Fibroblast of peridontal ligament (primary cell): Measurements from ENCODE around the gene MAP6D1.

Experiments
- DNase-seq: peaks from one replicate; pipeline ENCODE4 v3.0.0-alpha.2; 2010; ENCODE audit errors: extremely low read depth

Gene MAP6D1

GRCh38 chr3:183825456-183826161 lies at the start of gene MAP6D1:
Gene MAP6D1 (minus strand): TSS chr3:183825577. CDS start chr3:183825547, 30 bp downstream.
- DNase-seq = peak; percentile 35

- DNase-seq = no peak
Observed at GRCh38 chr3:183873914-183874313, 48.5 kb upstream of the MAP6D1 start.

- no peak for DNase-seq
Observed at GRCh38 chr3:183871541-183871940, 46.2 kb upstream of the MAP6D1 start.

- no peak for DNase-seq
Observed at GRCh38 chr3:183870563-183870962, 45.2 kb upstream of the MAP6D1 start.

- DNase-seq = no peak
Observed at GRCh38 chr3:183868796-183869195, 43.4 kb upstream of the MAP6D1 start.

GRCh38 chr3:183862610-183863009 lies 37.2 kb upstream of the MAP6D1 start:
- peak; percentile 33 for DNase-seq

GRCh38 chr3:183857863-183858262 lies 32.5 kb upstream of the MAP6D1 start:
- DNase-seq = no peak

- no peak for DNase-seq
Observed at GRCh38 chr3:183854318-183855035, 29.1 kb upstream of the MAP6D1 start.

- DNase-seq = no peak
Observed at GRCh38 chr3:183845608-183846288, 20.4 kb upstream of the MAP6D1 start.

GRCh38 chr3:183845090-183845489 lies 19.7 kb upstream of the MAP6D1 start:
- DNase-seq = no peak

GRCh38 chr3:183844606-183845005 lies 19.2 kb upstream of the MAP6D1 start:
- peak; percentile 86 for DNase-seq

- no peak for DNase-seq
Observed at GRCh38 chr3:183839751-183840150, 14.4 kb upstream of the MAP6D1 start.

- DNase-seq = no peak
Observed at GRCh38 chr3:183837894-183838293, 12.5 kb upstream of the MAP6D1 start.

GRCh38 chr3:183837390-183837789 lies 12.0 kb upstream of the MAP6D1 start:
- no peak for DNase-seq

GRCh38 chr3:183833516-183833915 lies 8.1 kb upstream of the MAP6D1 start:
- DNase-seq = no peak

- DNase-seq = no peak
Observed at GRCh38 chr3:183830187-183830586, 4.8 kb upstream of the MAP6D1 start.

- DNase-seq = no peak
Observed at GRCh38 chr3:183829466-183829865, 4.1 kb upstream of the MAP6D1 start.

GRCh38 chr3:183828538-183828870 lies 3.1 kb upstream of the MAP6D1 start:
- DNase-seq = no peak

GRCh38 chr3:183827809-183828537 lies 2.6 kb upstream of the MAP6D1 start:
- no peak for DNase-seq

- DNase-seq = no peak
Observed at GRCh38 chr3:183826448-183827250, 1.3 kb upstream of the MAP6D1 start.

GRCh38 chr3:183824761-183825455 lies 469 bp downstream of the MAP6D1 start:
- no peak for DNase-seq
